WI38 (cell line): ENCODE measurements around the gene RNF223.

Experiments used
- H3K4me3 ChIP-seq: 2 replicates; pipeline ENCODE4 v1.5.1; 2011; ENCODE audit warnings: low read depth, mild to moderate bottlenecking, control low read depth, low read length
- CTCF ChIP-seq: IDR thresholded peaks from 2 replicates; pipeline ENCODE4 v1.5.1; 2012; ENCODE audit warnings: low read depth, mild to moderate bottlenecking, control low read depth, low read length

The RNF223 gene

GRCh38 chr1:1073743-1074587 lies at the start of gene RNF223:
RNF223 (minus strand) TSS chr1:1074306; CDS start chr1:1072566, 1,740 bp downstream.
- no peak for TF ChIP-seq CTCF
- no peak within 1 kb of the TSS for H3K4me3 ChIP-seq

- H3K4me3 ChIP-seq: no peak overlapping the region
Measured at GRCh38 chr1:1122981-1123480, 48.9 kb upstream of the RNF223 start.

DNA sequence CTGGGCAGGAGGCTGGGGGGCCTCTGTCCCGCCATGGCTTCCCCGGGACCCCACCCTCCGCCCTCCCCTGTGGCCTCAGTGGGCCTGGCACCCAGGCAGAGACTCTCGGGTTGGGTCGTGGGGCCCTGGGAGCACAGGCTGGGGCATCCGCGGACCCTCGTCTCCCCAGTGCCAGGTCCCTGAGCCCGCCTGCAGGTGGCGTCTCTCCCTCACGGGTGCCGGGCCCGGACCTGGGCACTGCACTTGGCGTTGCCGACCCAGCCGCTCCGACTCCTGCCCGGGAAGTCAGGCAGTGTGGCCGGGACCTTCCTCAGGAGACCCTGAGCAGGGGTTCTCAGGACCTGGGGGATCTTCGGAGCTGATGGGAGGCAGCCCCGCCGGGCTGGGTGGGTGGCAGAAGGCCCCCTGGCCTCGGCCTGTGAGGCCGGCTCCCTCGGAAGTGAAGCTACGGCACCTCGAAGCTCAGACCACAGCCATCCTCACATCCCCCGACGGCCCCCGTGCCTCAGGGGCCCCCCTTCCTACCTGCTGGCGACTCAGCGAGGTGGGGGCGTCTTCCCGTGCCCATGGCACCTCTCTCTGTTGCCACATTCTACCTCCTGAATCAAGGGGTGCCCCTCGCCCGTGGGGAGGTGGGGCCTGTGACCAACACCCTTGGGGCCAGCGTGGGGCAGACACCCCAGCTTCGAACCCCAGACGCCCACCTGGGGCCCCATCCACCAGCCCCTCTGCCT lies 48.1 kb upstream of the RNF223 start:
- peak; percentile 81 for TF ChIP-seq CTCF
- peak overlapping the region; percentile 30 for H3K4me3 ChIP-seq

More at GRCh38 chr1:1122981-1123480, 48.9 kb upstream of the RNF223 start:
- TF ChIP-seq CTCF: no peak

DNA sequence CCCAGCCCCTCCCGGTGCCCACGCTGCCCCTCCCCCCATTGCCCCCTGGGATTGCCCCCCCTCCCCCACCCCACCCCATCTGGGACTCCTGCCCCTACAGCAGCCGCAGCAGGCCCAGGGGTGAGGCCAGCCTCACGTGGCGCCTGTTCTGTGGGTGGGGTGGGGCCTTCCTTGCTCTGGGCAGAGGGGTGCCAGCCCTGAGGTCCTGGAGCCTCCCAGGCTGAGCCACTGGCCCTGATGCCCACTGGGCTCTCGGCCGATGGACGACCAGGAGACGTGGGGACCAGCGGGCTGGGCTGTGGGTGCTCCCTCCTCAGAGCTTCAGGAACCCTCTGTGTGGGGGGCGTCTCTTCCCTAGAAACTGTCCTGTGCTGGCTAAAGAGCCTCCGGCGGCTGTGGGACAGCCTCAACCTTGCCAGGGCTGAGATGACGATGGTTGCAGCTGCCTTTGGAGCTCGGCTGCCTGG lies 47.5 kb upstream of the RNF223 start:
- H3K4me3 ChIP-seq: peak overlapping the region; percentile 30
- no peak for TF ChIP-seq CTCF

GRCh38 chr1:1120866-1121591 lies 46.9 kb upstream of the RNF223 start:
- H3K4me3 ChIP-seq: no peak overlapping the region
- no peak for TF ChIP-seq CTCF

- H3K4me3 ChIP-seq: no peak overlapping the region
- no peak for TF ChIP-seq CTCF
Measured at GRCh38 chr1:1120096-1120495, 46.0 kb upstream of the RNF223 start.
